Peyer's patch (tissue), 4 donors: Measurements from ENCODE around the gene GCLM. TPM values are rescaled to one million over a fixed set of nuclear protein-coding genes. Genes with fewer than 3 reads are reported as not detected.

Experiments used
- DNase-seq, 3 donors: peaks; one replicate each; pipeline ENCODE4 v3.0.0-alpha.2; 2017 to 2019
- H3K27ac ChIP-seq, 4 donors: fragments of 200-600 bp; sonication (generic); one replicate each; pipeline ENCODE4 v1.5.1; 2016 to 2019
- H3K27me3 ChIP-seq, 2 donors: fragments of 200-600 bp; sonication (generic); one replicate each; pipeline ENCODE4 v1.5.1; 2019
- H3K36me3 ChIP-seq, 3 donors: fragments of 200-600 bp; sonication (generic); one replicate each; pipeline ENCODE4 v1.5.1; 2016 to 2019
- H3K4me1 ChIP-seq, 4 donors: fragments of 200-600 bp; sonication (generic); one replicate each; pipeline ENCODE4 v1.5.1; 2016 to 2019
- H3K4me3 ChIP-seq, 4 donors: fragments of 200-600 bp; sonication (generic); 1 replicate in 3 of 4; 2 replicates in 1 of 4; pipeline ENCODE4 v1.5.1; 2016 to 2019; ENCODE audit warnings: mild to moderate bottlenecking in 1 of 4
- H3K9me3 ChIP-seq, 4 donors: fragments of 200-600 bp; sonication (generic); one replicate each; pipeline ENCODE4 v1.5.1; 2016 to 2019; ENCODE audit warnings: mild to moderate bottlenecking in 1 of 4
- CTCF ChIP-seq, 6 experiments: fragments of 450-650 bp in 4 of 6; fragments of 200-600 bp in 2 of 6; sonication (generic) in 1 of 6; IDR thresholded peaks; one replicate each; pipeline ENCODE4 v1.5.1; 2017 to 2019; ENCODE audit warnings: antibody characterized with exemption in 6 of 6, mild to moderate bottlenecking in 3 of 6, moderate library complexity in 1 of 6
- POLR2A ChIP-seq, 2 donors: fragments of 450-650 bp; IDR thresholded peaks; one replicate each; pipeline ENCODE4 v1.5.1; 2017; ENCODE audit warnings: antibody characterized with exemption in 2 of 2, mild to moderate bottlenecking in 2 of 2, moderate library complexity in 2 of 2
- total RNA-seq, 4 donors: library from RNA; depleted of rRNA; stranded (reverse); fragments of >200 nt; gene quantifications; one replicate each; pipeline ENCODE4 v1.1.0, GENCODE V29; 2016

Gene GCLM
- total RNA-seq, 4 donors from 2014 or later, result 14.0 to 56.2 (median 17.9) TPM

- no peaks in the 10 kb centered on the region for H3K27me3 ChIP-seq
- no peaks in the 10 kb centered on the region for H3K36me3 ChIP-seq
- TF ChIP-seq CTCF (IDR thresholded peaks at IDR 0.05), result no peak
- TF ChIP-seq POLR2A (IDR thresholded peaks at IDR 0.05), result no peak
- DNase-seq, result no peak
- peaks cover 0 to 13% (median 4%) of the 10 kb centered on the region in 4 donors for H3K4me1 ChIP-seq
- H3K4me3 ChIP-seq, result no peak overlapping the region
- no peaks in the 10 kb centered on the region for H3K9me3 ChIP-seq
- H3K27ac ChIP-seq, result no peak overlapping the region
Measured at GRCh38 chr1:93842750-93843500, 66.3 kb downstream of the GCLM start.

- H3K36me3 ChIP-seq, result no peaks in the 10 kb centered on the region
- no peak overlapping the region for H3K4me3 ChIP-seq
- peaks cover 0 to 13% (median 4%) of the 10 kb centered on the region in 4 donors for H3K4me1 ChIP-seq
- no peak for TF ChIP-seq POLR2A (IDR thresholded peaks at IDR 0.05)
- TF ChIP-seq CTCF (IDR thresholded peaks at IDR 0.05), result no peak
- no peaks in the 10 kb centered on the region for H3K9me3 ChIP-seq
- no peak for DNase-seq
- H3K27me3 ChIP-seq, result no peaks in the 10 kb centered on the region
- no peak overlapping the region for H3K27ac ChIP-seq
Measured at GRCh38 chr1:93841771-93842170, 67.5 kb downstream of the GCLM start.

- no peaks in the 10 kb centered on the region for H3K36me3 ChIP-seq
- peaks cover 0 to 13% (median 3%) of the 10 kb centered on the region in 4 donors for H3K4me1 ChIP-seq
- H3K4me3 ChIP-seq, result no peak overlapping the region
- DNase-seq, result no peak
- no peak overlapping the region for H3K27ac ChIP-seq
- no peaks in the 10 kb centered on the region for H3K9me3 ChIP-seq
- TF ChIP-seq CTCF (IDR thresholded peaks at IDR 0.05) (no peak), POLR2A (IDR thresholded peaks at IDR 0.05) (no peak)
- no peaks in the 10 kb centered on the region for H3K27me3 ChIP-seq
Measured at GRCh38 chr1:93840956-93841482, 68.2 kb downstream of the GCLM start.

- Histone ChIP-seq H3K27me3 (no peaks in the 10 kb centered on the region), H3K9me3 (no peaks in the 10 kb centered on the region), H3K4me1 (peaks cover 0 to 5% (median 0%) of the 10 kb centered on the region in 4 donors), H3K27ac (no peak overlapping the region), H3K36me3 (no peaks in the 10 kb centered on the region), H3K4me3 (no peak overlapping the region)
- no peak for DNase-seq
- TF ChIP-seq POLR2A (IDR thresholded peaks at IDR 0.05) (no peak), CTCF (IDR thresholded peaks at IDR 0.05) (no peak)
Measured at GRCh38 chr1:93839753-93840152, 69.5 kb downstream of the GCLM start.

GRCh38 chr1:93839307-93839706, 69.9 kb downstream of the GCLM start:
- Histone ChIP-seq H3K36me3 (no peaks in the 10 kb centered on the region), H3K27me3 (no peaks in the 10 kb centered on the region), H3K4me3 (no peak overlapping the region), H3K4me1 (peaks cover 0 to under 1% (median 0%) of the 10 kb centered on the region in 4 donors), H3K9me3 (no peaks in the 10 kb centered on the region), H3K27ac (no peak overlapping the region)
- TF ChIP-seq CTCF (IDR thresholded peaks at IDR 0.05) (no peak), POLR2A (IDR thresholded peaks at IDR 0.05) (no peak)
- DNase-seq, result no peak
